ENCODE data around the gene SLC9A8.

- no peak for TF ChIP-seq GABPA (tag; conservative IDR thresholded peaks at IDR 0.05; ENCODE audit: low read depth)
- no peak for TF ChIP-seq NBN (IDR thresholded peaks at IDR 0.05; ENCODE audit: low read depth)
- TF ChIP-seq CBFB (CRISPR knock-in tag; IDR thresholded peaks at IDR 0.05): no peak
- TF ChIP-seq TCF7L2 (IDR thresholded peaks at IDR 0.05; ENCODE audit: low read depth, low read length): no peak
- TF ChIP-seq TEAD2 (tag; IDR thresholded peaks at IDR 0.05): no peak
- no peak for TF ChIP-seq FOXJ3 (CRISPR knock-in tag; IDR thresholded peaks at IDR 0.05)
Measured at GRCh38 chr20:49781676-49782075, 31.0 kb upstream of the SLC9A8 start.

All from K562 (cell line).